Measurements from ENCODE around the gene SRM. TPM values are rescaled to one million over a fixed set of nuclear protein-coding genes. Genes with fewer than 3 reads are reported as not detected.

Gene SRM
- total and polyA plus RNA-seq, 8 donors: 51.8 to 266 (median 94.8) TPM

DNA sequence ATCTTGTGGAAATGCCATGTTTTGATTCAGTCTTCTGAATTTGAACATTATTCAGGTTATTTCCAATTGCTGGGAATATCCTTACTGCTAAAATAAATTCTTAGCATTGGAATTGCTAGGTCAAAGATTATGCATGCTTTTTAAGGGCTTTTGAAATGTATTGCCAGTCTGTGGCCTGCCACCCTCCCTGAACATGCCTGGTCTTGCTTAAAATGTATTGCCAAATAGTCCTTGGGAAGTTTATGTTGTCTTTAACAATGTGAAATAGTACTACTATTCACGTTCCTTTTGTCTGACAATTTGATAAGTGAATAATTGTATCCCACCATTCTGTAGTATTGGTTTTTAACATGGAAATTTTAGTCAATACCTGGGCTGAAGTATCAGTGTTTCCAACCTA lies 33.8 kb downstream of the SRM start:
- WGBS, 2 donors: 74 to 86% methylated on average over 1 of the region's 1 CpG
- H3K27me3 ChIP-seq: no peaks in the 10 kb centered on the region
- H3K4me1 ChIP-seq: no peaks in the 10 kb centered on the region
- no peak for FAIRE-seq
- no peaks in the 10 kb centered on the region for H3K9me3 ChIP-seq
- H3K4me3 ChIP-seq: no peak overlapping the region
- H3K27ac ChIP-seq: no peak overlapping the region
- peaks cover 0 to 60% (median 31%) of the 10 kb centered on the region in 3 donors for H3K36me3 ChIP-seq
- ATAC-seq: no peak
- intact Hi-C loops (cut with DNase I): no loop called here
- no peak for DNase-seq
- TF ChIP-seq, protein P1, sequence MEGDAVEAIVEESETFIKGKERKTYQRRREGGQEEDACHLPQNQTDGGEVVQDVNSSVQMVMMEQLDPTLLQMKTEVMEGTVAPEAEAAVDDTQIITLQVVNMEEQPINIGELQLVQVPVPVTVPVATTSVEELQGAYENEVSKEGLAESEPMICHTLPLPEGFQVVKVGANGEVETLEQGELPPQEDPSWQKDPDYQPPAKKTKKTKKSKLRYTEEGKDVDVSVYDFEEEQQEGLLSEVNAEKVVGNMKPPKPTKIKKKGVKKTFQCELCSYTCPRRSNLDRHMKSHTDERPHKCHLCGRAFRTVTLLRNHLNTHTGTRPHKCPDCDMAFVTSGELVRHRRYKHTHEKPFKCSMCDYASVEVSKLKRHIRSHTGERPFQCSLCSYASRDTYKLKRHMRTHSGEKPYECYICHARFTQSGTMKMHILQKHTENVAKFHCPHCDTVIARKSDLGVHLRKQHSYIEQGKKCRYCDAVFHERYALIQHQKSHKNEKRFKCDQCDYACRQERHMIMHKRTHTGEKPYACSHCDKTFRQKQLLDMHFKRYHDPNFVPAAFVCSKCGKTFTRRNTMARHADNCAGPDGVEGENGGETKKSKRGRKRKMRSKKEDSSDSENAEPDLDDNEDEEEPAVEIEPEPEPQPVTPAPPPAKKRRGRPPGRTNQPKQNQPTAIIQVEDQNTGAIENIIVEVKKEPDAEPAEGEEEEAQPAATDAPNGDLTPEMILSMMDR (IDR thresholded peaks at IDR 0.05): no peak

DNA sequence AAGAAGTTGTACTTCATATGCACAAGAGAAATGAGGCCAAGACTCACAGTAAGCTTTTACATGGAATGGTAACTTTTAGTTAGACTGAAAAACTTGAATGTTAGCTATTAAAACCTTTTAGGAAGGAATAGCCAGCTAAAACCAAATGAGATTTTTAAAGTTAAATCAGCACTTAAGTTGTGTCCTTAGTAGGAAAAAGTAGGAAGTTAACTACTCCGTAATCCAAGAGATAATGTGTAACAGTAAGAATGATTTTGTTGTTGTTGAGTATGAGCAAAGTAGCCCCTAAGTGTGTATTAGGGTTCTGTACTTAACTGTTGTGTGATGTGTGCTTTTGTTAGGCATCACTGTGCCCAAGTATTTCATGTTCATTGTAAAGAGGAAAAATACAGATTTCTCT lies 34.2 kb downstream of the SRM start:
- intact Hi-C loops (cut with DNase I): no loop called here
- no peak for FAIRE-seq
- no peak for ATAC-seq
- DNase-seq: no peak
- Histone ChIP-seq H3K36me3 (peaks cover 0 to 65% (median 35%) of the 10 kb centered on the region in 3 donors), H3K4me1 (no peaks in the 10 kb centered on the region), H3K27me3 (no peaks in the 10 kb centered on the region), H3K9me3 (no peaks in the 10 kb centered on the region), H3K27ac (no peak overlapping the region), H3K4me3 (no peak overlapping the region)
- WGBS, 2 donors: 95 to 96% methylated on average over 1 of the region's 1 CpG
- TF ChIP-seq, protein P1 (IDR thresholded peaks at IDR 0.05): no peak

DNA sequence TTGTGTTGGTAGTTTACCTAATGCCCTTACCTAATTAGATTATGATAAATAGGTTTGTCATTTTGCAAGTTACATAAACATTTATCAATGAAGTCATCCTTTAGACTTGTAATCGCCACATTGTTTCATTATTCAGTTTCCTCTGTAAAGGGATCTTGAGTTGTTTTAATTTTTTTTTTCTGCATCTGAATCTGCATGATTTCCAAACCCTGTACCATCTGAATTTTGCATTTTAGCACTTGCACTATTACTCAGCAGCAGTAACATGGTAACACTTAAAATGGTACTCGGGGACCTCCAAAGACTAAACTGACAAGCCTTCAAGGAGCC lies 35.0 kb downstream of the SRM start:
- WGBS, 2 donors: 76 to 82% methylated on average over 2 of the region's 2 CpGs
- intact Hi-C loops (cut with DNase I): no loop called here
- no peaks in the 10 kb centered on the region for H3K9me3 ChIP-seq
- no peak for FAIRE-seq
- H3K4me3 ChIP-seq: no peak overlapping the region
- H3K36me3 ChIP-seq: peaks cover 0 to 72% (median 43%) of the 10 kb centered on the region in 3 donors
- H3K4me1 ChIP-seq: no peaks in the 10 kb centered on the region
- no peaks in the 10 kb centered on the region for H3K27me3 ChIP-seq
- no peak overlapping the region for H3K27ac ChIP-seq
- ATAC-seq: no peak
- no peak for DNase-seq
- TF ChIP-seq, protein P1 (IDR thresholded peaks at IDR 0.05): no peak

DNA sequence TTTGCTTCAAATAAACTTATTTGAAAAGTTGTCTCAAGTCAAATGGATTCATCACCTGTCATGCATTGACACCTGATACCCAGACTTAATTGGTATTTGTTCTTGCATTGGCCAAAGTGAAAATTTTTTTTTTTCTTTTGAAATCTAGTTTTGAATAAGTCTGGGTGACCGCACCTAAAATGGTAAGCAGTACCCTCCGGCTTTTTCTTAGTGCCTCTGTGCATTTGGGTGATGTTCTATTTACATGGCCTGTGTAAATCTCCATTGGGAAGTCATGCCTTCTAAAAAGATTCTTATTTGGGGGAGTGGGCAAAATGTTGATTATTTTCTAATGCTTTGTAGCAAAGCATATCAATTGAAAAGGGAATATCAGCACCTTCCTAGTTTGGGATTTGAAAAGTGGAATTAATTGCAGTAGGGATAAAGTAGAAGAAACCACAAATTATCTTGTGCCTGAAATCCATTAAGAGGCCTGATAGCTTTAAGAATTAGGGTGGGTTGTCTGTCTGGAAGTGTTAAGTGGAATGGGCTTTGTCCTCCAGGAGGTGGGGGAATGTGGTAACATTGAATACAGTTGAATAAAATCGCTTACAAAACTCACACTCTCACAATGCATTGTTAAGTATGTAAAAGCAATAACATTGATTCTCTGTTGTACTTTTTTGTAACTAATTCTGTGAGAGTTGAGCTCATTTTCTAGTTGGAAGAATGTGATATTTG lies 35.5 kb downstream of the SRM start:
- intact Hi-C loops (cut with DNase I): no loop called here
- Histone ChIP-seq H3K4me3 (no peak overlapping the region), H3K9me3 (no peaks in the 10 kb centered on the region), H3K27ac (no peak overlapping the region), H3K27me3 (no peaks in the 10 kb centered on the region), H3K4me1 (no peaks in the 10 kb centered on the region), H3K36me3 (peaks cover 0 to 78% (median 44%) of the 10 kb centered on the region in 3 donors)
- WGBS, 2 donors: 84 to 95% methylated on average over 3 of the region's 3 CpGs
- FAIRE-seq: no peak
- DNase-seq: no peak
- TF ChIP-seq, protein P1 (IDR thresholded peaks at IDR 0.05): no peak
- no peak for ATAC-seq

DNA sequence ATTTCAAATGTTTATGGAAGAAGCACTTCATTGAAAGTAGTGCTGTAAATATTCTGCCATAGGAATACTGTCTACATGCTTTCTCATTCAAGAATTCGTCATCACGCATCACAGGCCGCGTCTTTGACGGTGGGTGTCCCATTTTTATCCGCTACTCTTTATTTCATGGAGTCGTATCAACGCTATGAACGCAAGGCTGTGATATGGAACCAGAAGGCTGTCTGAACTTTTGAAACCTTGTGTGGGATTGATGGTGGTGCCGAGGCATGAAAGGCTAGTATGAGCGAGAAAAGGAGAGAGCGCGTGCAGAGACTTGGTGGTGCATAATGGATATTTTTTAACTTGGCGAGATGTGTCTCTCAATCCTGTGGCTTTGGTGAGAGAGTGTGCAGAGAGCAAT lies 36.6 kb downstream of the SRM start:
- Histone ChIP-seq H3K27me3 (no peaks in the 10 kb centered on the region), H3K27ac (no peak overlapping the region), H3K36me3 (peaks cover 3 to 85% (median 50%) of the 10 kb centered on the region in 3 donors), H3K4me1 (no peaks in the 10 kb centered on the region), H3K9me3 (no peaks in the 10 kb centered on the region), H3K4me3 (no peak overlapping the region)
- FAIRE-seq (no peak), ATAC-seq (no peak), DNase-seq (no peak)
- intact Hi-C loops (cut with DNase I): no loop called here
- WGBS, 2 donors: 90 to 95% methylated on average over 14 of the region's 14 CpGs
- TF ChIP-seq, protein P1 (IDR thresholded peaks at IDR 0.05): no peak
